Activated CD8-positive, alpha-beta memory T cell treated with anti-CD3 and anti-CD28 coated beads, Interleukin-2, amount 50 U/mL, for 24 hours (primary cell): ENCODE measurements around the gene NXF3.
"Not testable (repeated sequence)": the region's sequence is repeated elsewhere in the genome, so short reads cannot be mapped to it uniquely, and the experiment has no call there.

ENCODE experiments used
- DNase-seq: peaks from one replicate; pipeline ENCODE4 v3.0.0-alpha.2; 2020; ENCODE audit errors: extremely low read depth

Gene NXF3

GRCh38 chrX:103051260-103051789 is 41.6 kb downstream of the NXF3 start:
- DNase-seq = no peak

DNA sequence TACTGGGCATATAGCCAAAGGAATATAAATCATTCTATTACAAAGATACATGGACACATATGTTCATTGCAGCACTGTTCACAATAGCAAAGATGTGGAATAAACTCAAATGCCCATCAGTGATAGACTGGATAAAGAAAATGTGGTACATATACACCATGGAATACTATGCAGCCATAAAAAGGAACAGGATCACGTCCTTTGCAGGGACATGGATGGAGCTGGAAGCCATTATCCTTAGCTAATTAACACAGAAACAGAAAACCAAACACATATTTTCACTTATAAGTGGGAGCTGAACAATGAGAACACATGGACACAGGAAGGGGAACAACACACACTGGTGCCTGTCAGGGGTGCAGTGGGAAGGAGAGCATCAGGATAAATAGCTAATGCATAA is 59.6 kb downstream of the NXF3 start:
- not testable (repeated sequence) for DNase-seq
